Measurements from ENCODE around the gene PXT1.
"Not testable (repeated sequence)": the region's sequence is repeated elsewhere in the genome, so short reads cannot be mapped to it uniquely, and the experiment has no call there.

Gene PXT1

GRCh38 chr6:36368921-36369865, 73.5 kb downstream of the PXT1 start:
- H3K9me3 ChIP-seq (ENCODE audit: control insufficient read depth, low read length): no peaks in the 10 kb centered on the region
- H3K4me1 ChIP-seq: no peaks in the 10 kb centered on the region
- no peaks in the 10 kb centered on the region for H3K36me3 ChIP-seq (ENCODE audit: control insufficient read depth, insufficient read depth, low read length)
- H3K27ac ChIP-seq: no peak overlapping the region
- H3K9ac ChIP-seq: no peak overlapping the region
- no peaks in the 10 kb centered on the region for H3K27me3 ChIP-seq (ENCODE audit: control insufficient read depth, insufficient read depth, low read length)
- H2AFZ ChIP-seq: no peak overlapping the region
- H3K4me2 ChIP-seq (ENCODE audit: low read length): no peak overlapping the region
- TF ChIP-seq CTCF (IDR thresholded peaks at IDR 0.05): no peak
- no peak overlapping the region for H3K4me3 ChIP-seq (ENCODE audit: low read depth, low read length)
- H3K79me2 ChIP-seq: no peaks in the 10 kb centered on the region

- no peaks in the 10 kb centered on the region for H3K79me2 ChIP-seq
- no peak overlapping the region for H3K27ac ChIP-seq
- no peak overlapping the region for H3K4me3 ChIP-seq (ENCODE audit: low read depth, low read length)
- no peaks in the 10 kb centered on the region for H3K27me3 ChIP-seq (ENCODE audit: control insufficient read depth, insufficient read depth, low read length)
- H2AFZ ChIP-seq: no peak overlapping the region
- H3K9ac ChIP-seq: no peak overlapping the region
- H3K4me2 ChIP-seq (ENCODE audit: low read length): no peak overlapping the region
- TF ChIP-seq CTCF (IDR thresholded peaks at IDR 0.05): no peak
- no peaks in the 10 kb centered on the region for H3K36me3 ChIP-seq (ENCODE audit: control insufficient read depth, insufficient read depth, low read length)
- H3K9me3 ChIP-seq (ENCODE audit: control insufficient read depth, low read length): no peaks in the 10 kb centered on the region
- H3K4me1 ChIP-seq: no peaks in the 10 kb centered on the region
These were observed 74.2 kb downstream of the PXT1 start for GRCh38 chr6:36368421-36368820.

- Histone ChIP-seq H3K79me2 (no peaks in the 10 kb centered on the region), H3K27me3 (ENCODE audit: control insufficient read depth, insufficient read depth, low read length) (no peaks in the 10 kb centered on the region), H3K4me3 (ENCODE audit: low read depth, low read length) (no peak overlapping the region), H3K9ac (no peak overlapping the region), H2AFZ (no peak overlapping the region), H3K4me2 (ENCODE audit: low read length) (no peak overlapping the region), H3K36me3 (ENCODE audit: control insufficient read depth, insufficient read depth, low read length) (no peaks in the 10 kb centered on the region), H3K27ac (no peak overlapping the region), H3K9me3 (ENCODE audit: control insufficient read depth, low read length) (no peaks in the 10 kb centered on the region), H3K4me1 (no peaks in the 10 kb centered on the region)
- no peak for TF ChIP-seq CTCF (IDR thresholded peaks at IDR 0.05)
These were observed 74.9 kb downstream of the PXT1 start for GRCh38 chr6:36367743-36368142.

- H3K4me3 ChIP-seq (ENCODE audit: low read depth, low read length): no peak overlapping the region
- no peaks in the 10 kb centered on the region for H3K27me3 ChIP-seq (ENCODE audit: control insufficient read depth, insufficient read depth, low read length)
- no peaks in the 10 kb centered on the region for H3K79me2 ChIP-seq
- no peaks in the 10 kb centered on the region for H3K4me1 ChIP-seq
- H3K36me3 ChIP-seq (ENCODE audit: control insufficient read depth, insufficient read depth, low read length): no peaks in the 10 kb centered on the region
- no peak for TF ChIP-seq CTCF (IDR thresholded peaks at IDR 0.05)
- H3K27ac ChIP-seq: no peak overlapping the region
- H3K4me2 ChIP-seq (ENCODE audit: low read length): no peak overlapping the region
- H2AFZ ChIP-seq: no peak overlapping the region
- no peak overlapping the region for H3K9ac ChIP-seq
- no peaks in the 10 kb centered on the region for H3K9me3 ChIP-seq (ENCODE audit: control insufficient read depth, low read length)
These were observed 77.8 kb downstream of the PXT1 start for GRCh38 chr6:36364669-36365479.

GRCh38 chr6:36364061-36364635, 78.5 kb downstream of the PXT1 start:
- H3K27ac ChIP-seq; H3K4me1 ChIP-seq; H3K4me3 ChIP-seq (ENCODE audit: low read depth, low read length); H3K4me2 ChIP-seq (ENCODE audit: low read length); H3K79me2 ChIP-seq; H3K9me3 ChIP-seq (ENCODE audit: control insufficient read depth, low read length); H3K36me3 ChIP-seq (ENCODE audit: control insufficient read depth, insufficient read depth, low read length); H3K9ac ChIP-seq; H2AFZ ChIP-seq; H3K27me3 ChIP-seq (ENCODE audit: control insufficient read depth, insufficient read depth, low read length): not testable (repeated sequence)

GRCh38 chr6:36363371-36363752, 79.3 kb downstream of the PXT1 start:
- H2AFZ ChIP-seq; H3K27ac ChIP-seq; H3K9me3 ChIP-seq (ENCODE audit: control insufficient read depth, low read length); H3K4me1 ChIP-seq; H3K9ac ChIP-seq; H3K4me2 ChIP-seq (ENCODE audit: low read length); H3K4me3 ChIP-seq (ENCODE audit: low read depth, low read length); H3K27me3 ChIP-seq (ENCODE audit: control insufficient read depth, insufficient read depth, low read length); H3K79me2 ChIP-seq; H3K36me3 ChIP-seq (ENCODE audit: control insufficient read depth, insufficient read depth, low read length): not testable (repeated sequence)
